IMR-90 (cell line): ENCODE results near the gene CEP295NL. TPM values are rescaled to one million over a fixed set of nuclear protein-coding genes. Genes with fewer than 3 reads are reported as not detected.

Experiments used
- ATAC-seq: fragments of 200-7000 bp; cut with Tn5 transposase; 2 replicates; pipeline ENCODE4 v1.9.1; 2020; ENCODE audit warnings: low read depth, mild to moderate bottlenecking, moderate library complexity
- BruUV-seq: library from RNA; stranded (reverse); fragments of 400-500 nt; replicated peaks from 2 replicates; lab custom pipeline; 2021; lab: Mats Ljungman, UMichigan
- CTCF ChIA-PET: fragments of 300-600 bp; formaldehyde crosslinking; extraction: SDS; loops from one replicate; lab custom pipeline; 2021; ENCODE audit warnings: antibody characterized with exemption; lab: Yijun Ruan, JAX
- POLR2A ChIA-PET: fragments of 300-600 bp; sonication (Branson Sonifier 250); formaldehyde crosslinking; loops from one replicate; lab custom pipeline; 2022; ENCODE audit warnings: antibody characterized with exemption; ENCODE audit not compliant: unreplicated experiment; lab: Charles Lee
- DNase-seq: peaks from one replicate; pipeline ENCODE4 v3.0.0; 2013
- H2AFZ ChIP-seq: replicated peaks from 2 replicates; pipeline ENCODE3; 2013; ENCODE audit warnings: low read length, mild to moderate bottlenecking; ENCODE audit not compliant: poor library complexity
- H2AK5ac ChIP-seq: 2 replicates; pipeline ENCODE4 v1.6.1; 2013; ENCODE audit warnings: low read depth, low read length, inconsistent platforms
- H2AK9ac ChIP-seq: replicated peaks from 2 replicates; pipeline ENCODE3; 2013; ENCODE audit warnings: mild to moderate bottlenecking, low read depth, low read length, moderate library complexity; ENCODE audit not compliant: poor library complexity
- H2BK120ac ChIP-seq: 2 replicates; pipeline ENCODE4 v1.6.1; 2013; ENCODE audit warnings: low read depth, low read length, inconsistent platforms
- H2BK15ac ChIP-seq: 3 replicates; pipeline ENCODE4 v1.6.1; 2013; ENCODE audit warnings: low read depth, low read length, inconsistent platforms
- H2BK20ac ChIP-seq: 2 replicates; pipeline ENCODE4 v1.6.1; 2013; ENCODE audit warnings: low read depth, mild to moderate bottlenecking, inconsistent platforms, low read length, moderate library complexity
- H2BK5ac ChIP-seq: 2 replicates; pipeline ENCODE4 v1.6.1; 2013; ENCODE audit warnings: mild to moderate bottlenecking, low read depth, low read length, inconsistent platforms; ENCODE audit not compliant: poor library complexity, severe bottlenecking
- H3K14ac ChIP-seq: replicated peaks from 2 replicates; pipeline ENCODE4 v1.6.1; 2013; ENCODE audit warnings: low read depth, low read length, inconsistent platforms
- H3K18ac ChIP-seq: 2 replicates; pipeline ENCODE4 v1.6.1; 2013; ENCODE audit warnings: low read depth, low read length, control low read depth
- H3K23ac ChIP-seq: 2 replicates; pipeline ENCODE4 v1.6.1; 2013; ENCODE audit warnings: low read depth, low read length, inconsistent platforms
- H3K27ac ChIP-seq: 2 replicates; pipeline ENCODE4 v1.5.1; 2013; ENCODE audit warnings: mild to moderate bottlenecking, control low read depth, low read length; ENCODE audit not compliant: insufficient read depth
- H3K27me3 ChIP-seq: 2 replicates; pipeline ENCODE4 v1.6.1; 2013; ENCODE audit warnings: low read length; ENCODE audit not compliant: control insufficient read depth, insufficient read depth
- H3K36me3 ChIP-seq: 2 replicates; pipeline ENCODE4 v1.6.1; 2013; ENCODE audit warnings: low read length, mixed read lengths; ENCODE audit not compliant: control insufficient read depth, insufficient read depth
- H3K4ac ChIP-seq: 2 replicates; pipeline ENCODE4 v1.6.1; 2013; ENCODE audit warnings: low read depth, low read length, inconsistent platforms
- H3K4me1 ChIP-seq: 2 replicates; pipeline ENCODE4 v1.6.1; 2013; ENCODE audit warnings: low read length, mixed read lengths; ENCODE audit not compliant: control insufficient read depth, insufficient read depth
- H3K4me2 ChIP-seq: 2 replicates; pipeline ENCODE4 v1.6.1; 2013; ENCODE audit warnings: low read depth, mild to moderate bottlenecking, control low read depth, low read length, moderate library complexity
- H3K4me3 ChIP-seq: 2 replicates; pipeline ENCODE4 v1.5.1; 2013; ENCODE audit warnings: low read depth, mild to moderate bottlenecking, control low read depth, low read length, moderate library complexity; ENCODE audit not compliant: insufficient read depth
- H3K56ac ChIP-seq: 2 replicates; pipeline ENCODE4 v1.6.1; 2013; ENCODE audit warnings: low read length, inconsistent platforms; ENCODE audit not compliant: insufficient read depth; ENCODE audit errors: extremely low read depth
- H3K79me1 ChIP-seq, 2 experiments: 2 replicates each; pipeline ENCODE4 v1.6.1; 2013; ENCODE audit warnings: low read length in 2 of 2, inconsistent platforms in 1 of 2, low read depth in 1 of 2
- H3K9ac ChIP-seq: 2 replicates; pipeline ENCODE4 v1.6.1; 2013; ENCODE audit warnings: low read depth, low read length, control low read depth
- H3K9me1 ChIP-seq: 2 replicates; pipeline ENCODE4 v1.6.1; 2013; ENCODE audit warnings: low read length, inconsistent platforms; ENCODE audit not compliant: insufficient read depth
- H3K9me3 ChIP-seq: 2 replicates; pipeline ENCODE4 v1.6.1; 2013; ENCODE audit warnings: low read length; ENCODE audit not compliant: control insufficient read depth, insufficient read depth
- H4K20me1 ChIP-seq: 2 replicates; pipeline ENCODE4 v1.6.1; 2013; ENCODE audit warnings: low read length, inconsistent platforms; ENCODE audit not compliant: insufficient read depth
- H4K5ac ChIP-seq: 2 replicates; pipeline ENCODE4 v1.6.1; 2013; ENCODE audit warnings: mild to moderate bottlenecking, low read depth, low read length, control low read depth
- H4K8ac ChIP-seq, 2 experiments: 2 replicates each; pipeline ENCODE4 v1.6.1; 2013; ENCODE audit warnings: low read depth in 2 of 2, low read length in 2 of 2, control low read depth in 1 of 2, inconsistent platforms in 1 of 2
- H4K91ac ChIP-seq: 2 replicates; pipeline ENCODE4 v1.6.1; 2013; ENCODE audit warnings: low read depth, low read length, inconsistent platforms; ENCODE audit not compliant: insufficient read depth
- BHLHE40 ChIP-seq: fragments of 150-350 bp; IDR thresholded peaks from 2 replicates; pipeline ENCODE4 v1.6.1; 2016; ENCODE audit warnings: mild to moderate bottlenecking, low read depth, low read length
- CEBPB ChIP-seq: IDR thresholded peaks from 2 replicates; pipeline ENCODE4 v1.6.1; 2012; ENCODE audit warnings: low read depth, low read length, improper control_type of control experiment
- CHD1 ChIP-seq: IDR thresholded peaks from 2 replicates; pipeline ENCODE4 v1.6.1; 2012; ENCODE audit warnings: low read depth, low read length, improper control_type of control experiment
- FOS ChIP-seq: fragments of 150-350 bp; IDR thresholded peaks from 2 replicates; pipeline ENCODE4 v1.6.1; 2016; ENCODE audit warnings: low read depth, low read length
- MAFK ChIP-seq: IDR thresholded peaks from 2 replicates; pipeline ENCODE4 v1.6.1; 2012; ENCODE audit warnings: low read depth, low read length, improper control_type of control experiment
- MAZ ChIP-seq: IDR thresholded peaks from 2 replicates; pipeline ENCODE4 v1.6.1; 2012; ENCODE audit warnings: low read depth, mild to moderate bottlenecking, low read length, improper control_type of control experiment, moderate library complexity, borderline replicate concordance
- MXI1 ChIP-seq: IDR thresholded peaks from 2 replicates; pipeline ENCODE4 v1.6.1; 2012; ENCODE audit warnings: low read depth, mild to moderate bottlenecking, low read length, moderate library complexity, borderline replicate concordance
- NFE2L2 ChIP-seq: fragments of 150-350 bp; IDR thresholded peaks from 2 replicates; pipeline ENCODE4 v1.6.1; 2016; ENCODE audit warnings: low read depth, mild to moderate bottlenecking, low read length
- RAD21 ChIP-seq: IDR thresholded peaks from 2 replicates; pipeline ENCODE4 v1.6.1; 2012; ENCODE audit warnings: low read length, improper control_type of control experiment
- RCOR1 ChIP-seq: IDR thresholded peaks from 2 replicates; pipeline ENCODE4 v1.6.1; 2012; ENCODE audit warnings: mild to moderate bottlenecking, low read length, improper control_type of control experiment; ENCODE audit not compliant: insufficient replicate concordance
- SMC3 ChIP-seq: fragments of 150-350 bp; IDR thresholded peaks from 2 replicates; pipeline ENCODE4 v1.6.1; 2016; ENCODE audit warnings: low read depth, mild to moderate bottlenecking, antibody characterized with exemption, low read length, moderate library complexity
- WGBS, 2 experiments: methylation state at CpG; one replicate each; pipeline versions ENCODE4 v1.1.5 to v1.1.7; 2013; ENCODE audit warnings: missing lambda C conversion rate in 2 of 2; ENCODE audit not compliant: insufficient read length in 1 of 2; ENCODE audit errors: extremely low coverage in 2 of 2; 5-methylcytosine and 5-hydroxymethylcytosine counted together
- dilution Hi-C: fragments of 300-500 bp; cut with HindIII; formaldehyde crosslinking; loops from one replicate; pipeline ENCODE4 v1.14.3; 2018; ENCODE audit warnings: low sequenced_read_pairs; ENCODE audit not compliant: unreplicated experiment
- in situ Hi-C: fragments of 300-500 bp; cut with MboI; formaldehyde crosslinking; loops from 3 replicates; pipeline ENCODE4 v1.14.3; 2019; ENCODE audit warnings: low sequenced_read_pairs, inconsistent platforms, mixed read lengths
- intact Hi-C: fragments of 100-400 bp; cut with micrococcal nuclease; formaldehyde crosslinking; loops from 2 replicates; pipeline ENCODE4 v1.10.0; 2022
- polyA plus RNA-seq, 3 experiments: library from polyadenylated mRNA; depleted of rRNA; stranded (reverse); fragments of >200 nt; gene quantifications; 2 replicates each; pipeline ENCODE4 v1.2.3, GENCODE V29; 2012; ENCODE audit warnings: low replicate concordance in 1 of 3
- total RNA-seq: library from RNA; depleted of rRNA; stranded (reverse); fragments of >200 nt; gene quantifications from 2 replicates; pipeline ENCODE4 v1.2.3, GENCODE V29; 2012
- TF ChIP-seq, protein P1 (sequence below): fragments of 150-350 bp; IDR thresholded peaks from 2 replicates; pipeline ENCODE4 v1.6.1; 2016; ENCODE audit warnings: low read depth, mild to moderate bottlenecking, low read length, moderate library complexity, borderline replicate concordance

Gene CEP295NL
- total and polyA plus RNA-seq, 2 of the 4 experiments (the other 2 are of a cell fraction) = 0.31 to 0.72 TPM

DNA sequence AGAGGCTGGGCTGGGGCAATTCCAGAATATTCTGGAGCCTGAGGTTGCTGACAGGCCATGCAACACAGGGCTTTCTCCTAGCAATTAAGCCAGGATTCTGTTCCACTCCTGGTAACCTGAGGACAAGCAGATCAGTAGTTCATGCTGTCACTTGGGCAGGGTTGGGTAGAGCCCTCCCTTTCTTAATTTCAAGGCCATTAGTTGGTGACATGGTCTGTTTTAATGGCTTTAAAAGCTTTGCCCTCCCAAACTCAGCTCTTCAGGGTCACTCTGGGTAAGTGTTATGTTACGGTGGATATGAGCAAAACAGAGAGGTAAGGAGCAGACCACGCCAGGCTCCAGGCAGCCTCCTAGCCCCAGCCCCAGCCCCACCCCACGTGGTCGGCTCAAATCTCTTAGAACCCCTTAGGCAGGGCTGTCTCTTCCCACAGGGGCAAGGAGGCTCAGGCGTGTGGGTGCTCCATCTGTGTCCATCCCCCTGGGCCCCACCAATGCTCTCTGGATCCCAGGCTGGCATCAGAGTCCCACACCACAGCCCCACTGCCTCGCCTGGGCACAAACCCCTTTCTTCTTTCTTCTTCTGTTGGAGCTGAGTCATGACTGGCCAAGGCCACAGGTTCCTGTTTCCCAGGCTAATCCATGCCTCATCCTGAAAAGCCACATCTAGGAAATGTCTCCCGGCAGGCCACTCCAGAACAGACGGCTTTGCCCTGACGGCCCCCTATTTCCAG lies 27.5 kb downstream of the CEP295NL start:
- Histone ChIP-seq H3K9me1 (peaks cover 49% of the 10 kb centered on the region), H3K4ac (peak overlapping the region; percentile 83), H2BK5ac (peak overlapping the region; percentile 82), H2AFZ (peak overlapping the region; percentile 70), H2BK20ac (peak overlapping the region; percentile 80), H3K9ac (no peak overlapping the region; the same call in 1 of the 2 replicates), H2BK15ac (peak overlapping the region; percentile 46; the same call in 1 of the 3 replicates), H4K5ac (peak overlapping the region; percentile 85; the same call in 1 of the 2 replicates), H3K14ac (peak overlapping the region; percentile 91), H3K27ac (peak overlapping the region; percentile 55), H4K8ac (peak overlapping the region in 1 of 2 experiments; percentile 81; a peak in 1 of 4 replicates), H3K4me3 (no peak overlapping the region), H3K9me3 (no peaks in the 10 kb centered on the region), H2AK9ac (peak overlapping the region; percentile 97), H2AK5ac (peak overlapping the region; percentile 90), H4K20me1 (peaks cover 41% of the 10 kb centered on the region), H3K56ac (peak overlapping the region; percentile 59; the same call in 1 of the 2 replicates), H3K36me3 (peaks cover 30% of the 10 kb centered on the region), H3K79me1 (peaks cover 35 to 84% of the 10 kb centered on the region in 2 experiments), H3K18ac (peak overlapping the region; percentile 61), H3K23ac (peak overlapping the region; percentile 89; the same call in 1 of the 2 replicates), H3K4me2 (no peak overlapping the region), H4K91ac (peak overlapping the region; percentile 84), H3K4me1 (peaks cover 40% of the 10 kb centered on the region), H2BK120ac (peak overlapping the region; percentile 59), H3K27me3 (no peaks in the 10 kb centered on the region)
- BruUV-seq = no TSS peak
- ATAC-seq (no peak; the same call in 1 of the 2 replicates), DNase-seq (peak; percentile 47)
- intact Hi-C loops = no loop called here
- ChIA-PET CTCF (no interaction called here), POLR2A (no interaction called here)
- no peak for TF ChIP-seq BHLHE40
- no peak for TF ChIP-seq MXI1
- no peak for TF ChIP-seq MAFK
- TF ChIP-seq MAZ = no peak
- no peak for TF ChIP-seq FOS
- no peak for TF ChIP-seq SMC3
- no peak for TF ChIP-seq NFE2L2
- no peak for TF ChIP-seq CEBPB
- no peak for TF ChIP-seq RAD21
- TF ChIP-seq, protein P1, sequence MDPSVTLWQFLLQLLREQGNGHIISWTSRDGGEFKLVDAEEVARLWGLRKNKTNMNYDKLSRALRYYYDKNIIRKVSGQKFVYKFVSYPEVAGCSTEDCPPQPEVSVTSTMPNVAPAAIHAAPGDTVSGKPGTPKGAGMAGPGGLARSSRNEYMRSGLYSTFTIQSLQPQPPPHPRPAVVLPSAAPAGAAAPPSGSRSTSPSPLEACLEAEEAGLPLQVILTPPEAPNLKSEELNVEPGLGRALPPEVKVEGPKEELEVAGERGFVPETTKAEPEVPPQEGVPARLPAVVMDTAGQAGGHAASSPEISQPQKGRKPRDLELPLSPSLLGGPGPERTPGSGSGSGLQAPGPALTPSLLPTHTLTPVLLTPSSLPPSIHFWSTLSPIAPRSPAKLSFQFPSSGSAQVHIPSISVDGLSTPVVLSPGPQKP = no peak
- TF ChIP-seq CHD1 = no peak
- TF ChIP-seq RCOR1 = no peak
- dilution Hi-C loops = no loop called here
- in situ Hi-C loops = no loop called here
- WGBS, 2 experiments = 42% methylated on average over 1 of the region's 9 CpGs; no CpG with 5 or more reads in 1 of the 2 experiments
